Esophagus muscularis mucosa (tissue), 3 donors: ENCODE results near the gene FILIP1L.

Source experiments
- CTCF ChIP-seq, 3 experiments: fragments of 200-600 bp in 2 of 3; fragments of 450-650 bp in 1 of 3; sonication (generic) in 2 of 3; IDR thresholded peaks; one replicate each; pipeline ENCODE4 v1.5.1; 2017 to 2019; ENCODE audit warnings: antibody characterized with exemption in 3 of 3, mild to moderate bottlenecking in 2 of 3, moderate library complexity in 1 of 3
- POLR2A ChIP-seq: fragments of 450-650 bp; IDR thresholded peaks from one replicate; pipeline ENCODE4 v1.6.1; 2017; ENCODE audit warnings: antibody characterized with exemption, moderate library complexity, mild to moderate bottlenecking, low read depth

GRCh38 chr3:99960941-99961340 is 153.4 kb downstream of the FILIP1L start:
- TF ChIP-seq CTCF (IDR thresholded peaks at IDR 0.05): no peak
- TF ChIP-seq POLR2A: no peak
